Loucy (cell line): ENCODE results near the gene MRPS31.

Experiments
- CTCF ChIP-seq: fragments of 200-600 bp; sonication (generic); conservative IDR thresholded peaks from 2 replicates; pipeline ENCODE4 v1.5.1; 2014; ENCODE audit warnings: mild to moderate bottlenecking, antibody characterized with exemption, low read length
- EZH2phosphoT487 ChIP-seq: fragments of 200-600 bp; IDR thresholded peaks from 2 replicates; pipeline ENCODE4 v1.6.1; 2018; ENCODE audit warnings: antibody characterized with exemption, mild to moderate bottlenecking, moderate library complexity, borderline replicate concordance

DNA sequence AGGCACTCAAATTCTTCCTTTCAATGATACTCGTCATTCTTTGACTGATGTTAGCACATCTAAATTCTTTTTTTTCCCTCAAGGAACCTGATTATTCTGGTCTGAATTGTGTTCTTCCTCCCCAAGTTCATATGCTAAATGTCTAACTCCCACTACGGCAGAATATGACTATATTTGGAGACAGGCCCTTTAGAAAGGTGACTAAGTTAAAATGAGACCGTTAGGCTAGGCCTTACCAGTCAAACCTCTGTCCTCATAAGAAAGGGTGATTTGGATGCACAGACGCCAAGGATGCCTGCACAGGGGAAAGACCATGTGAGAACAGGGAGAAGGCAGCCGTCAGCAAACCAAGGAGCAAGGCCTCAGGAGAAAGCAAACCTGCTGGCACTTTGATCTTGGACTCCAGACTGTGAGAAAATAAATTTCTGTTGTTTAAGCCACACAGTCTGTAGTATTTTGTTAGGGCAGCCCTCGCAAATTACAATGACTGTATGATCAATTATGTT, 91.5 kb downstream of the MRPS31 start:
- no peak for TF ChIP-seq CTCF
- TF ChIP-seq EZH2phosphoT487, result no peak
